ENCODE results near the gene INCA1.

DNA sequence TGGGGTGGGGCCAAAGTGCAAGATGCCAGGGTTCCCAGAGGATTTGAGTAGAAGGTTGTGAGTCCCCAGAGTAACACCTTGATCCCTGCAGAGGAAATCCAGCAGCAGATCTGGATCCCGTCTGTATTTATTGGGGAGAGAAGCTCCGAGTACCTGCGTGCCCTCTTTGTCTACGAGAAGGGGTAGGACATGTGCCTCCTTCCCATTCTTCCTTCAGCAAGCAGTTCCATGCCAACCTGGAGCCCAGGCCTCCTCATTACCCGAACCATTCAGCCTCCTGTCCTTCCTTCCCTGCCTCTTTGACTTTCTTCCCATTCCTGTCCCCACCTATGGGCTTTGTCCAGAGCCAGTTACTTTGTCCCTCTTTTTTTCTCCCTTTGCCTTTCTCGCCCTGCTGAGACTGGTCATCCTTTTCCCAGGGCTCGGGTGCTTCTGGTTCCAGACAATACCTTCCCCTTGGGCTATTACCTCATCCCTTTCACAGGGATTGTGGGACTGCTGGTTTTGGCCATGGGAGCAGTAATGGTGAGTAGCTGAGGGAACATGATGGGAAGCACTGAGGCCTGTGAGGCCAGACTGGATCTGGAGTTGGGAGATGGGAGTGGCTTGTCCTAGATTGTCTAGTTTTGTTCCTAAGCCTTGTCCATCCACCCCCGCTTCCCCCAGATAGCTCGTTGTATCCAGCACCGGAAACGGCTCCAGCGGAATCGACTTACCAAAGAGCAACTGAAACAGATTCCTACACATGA, 54.4 kb downstream of the INCA1 start:
- TF ChIP-seq, protein P1, sequence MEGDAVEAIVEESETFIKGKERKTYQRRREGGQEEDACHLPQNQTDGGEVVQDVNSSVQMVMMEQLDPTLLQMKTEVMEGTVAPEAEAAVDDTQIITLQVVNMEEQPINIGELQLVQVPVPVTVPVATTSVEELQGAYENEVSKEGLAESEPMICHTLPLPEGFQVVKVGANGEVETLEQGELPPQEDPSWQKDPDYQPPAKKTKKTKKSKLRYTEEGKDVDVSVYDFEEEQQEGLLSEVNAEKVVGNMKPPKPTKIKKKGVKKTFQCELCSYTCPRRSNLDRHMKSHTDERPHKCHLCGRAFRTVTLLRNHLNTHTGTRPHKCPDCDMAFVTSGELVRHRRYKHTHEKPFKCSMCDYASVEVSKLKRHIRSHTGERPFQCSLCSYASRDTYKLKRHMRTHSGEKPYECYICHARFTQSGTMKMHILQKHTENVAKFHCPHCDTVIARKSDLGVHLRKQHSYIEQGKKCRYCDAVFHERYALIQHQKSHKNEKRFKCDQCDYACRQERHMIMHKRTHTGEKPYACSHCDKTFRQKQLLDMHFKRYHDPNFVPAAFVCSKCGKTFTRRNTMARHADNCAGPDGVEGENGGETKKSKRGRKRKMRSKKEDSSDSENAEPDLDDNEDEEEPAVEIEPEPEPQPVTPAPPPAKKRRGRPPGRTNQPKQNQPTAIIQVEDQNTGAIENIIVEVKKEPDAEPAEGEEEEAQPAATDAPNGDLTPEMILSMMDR (IDR thresholded peaks at IDR 0.05) = no peak
- no peak for TF ChIP-seq POLR2AphosphoS5 (IDR thresholded peaks at IDR 0.05; ENCODE audit: insufficient read depth in 1 of 2, low read depth in 1 of 2)
